Type B pancreatic cell (in vitro differentiated cells): ENCODE measurements around the gene ARMH2. TPM values are rescaled to one million over a fixed set of nuclear protein-coding genes. Genes with fewer than 3 reads are reported as not detected.
"Not testable (repeated sequence)": the region's sequence is repeated elsewhere in the genome, so short reads cannot be mapped to it uniquely, and the experiment has no call there.

Experiments used
- DNase-seq: peaks from one replicate; pipeline ENCODE4 v3.0.0; 2021; ENCODE audit warnings: mixed read lengths; ENCODE audit not compliant: unreplicated experiment; ENCODE audit errors: extremely low spot score
- H3K27ac Mint-ChIP-seq: 2 replicates; pipeline ENCODE4 v1.8.0; 2021; ENCODE audit warnings: mild to moderate bottlenecking, mixed read lengths
- H3K27me3 Mint-ChIP-seq: 2 replicates; pipeline ENCODE4 v1.8.0; 2021; ENCODE audit warnings: mixed read lengths
- H3K36me3 Mint-ChIP-seq: 2 replicates; pipeline ENCODE4 v1.8.0; 2021; ENCODE audit warnings: mixed read lengths
- H3K4me1 Mint-ChIP-seq: one replicate; pipeline ENCODE4 v1.8.0; 2021; ENCODE audit warnings: mixed read lengths; ENCODE audit not compliant: unreplicated experiment
- H3K4me3 Mint-ChIP-seq: 2 replicates; pipeline ENCODE4 v1.8.0; 2021; ENCODE audit warnings: mild to moderate bottlenecking, mixed read lengths
- H3K9me3 Mint-ChIP-seq: 2 replicates; pipeline ENCODE4 v1.8.0; 2021; ENCODE audit warnings: mixed read lengths
- total RNA-seq: library from RNA; stranded (reverse); gene quantifications from 2 replicates; pipeline ENCODE4 v1.2.1, GENCODE V29; 2021; ENCODE audit warnings: low replicate concordance
- TF ChIP-seq, protein P1 (sequence below): fragments of 200-600 bp; sonication (generic); conservative IDR thresholded peaks from 2 replicates; pipeline ENCODE4 v1.5.0; 2021; ENCODE audit warnings: antibody characterized with exemption, mild to moderate bottlenecking

The ARMH2 gene
- total RNA-seq, 1 donor from 2014 or later: not detected

- Mint-ChIP-seq H3K36me3 (no peaks in the 10 kb centered on the region), H3K9me3 (no peaks in the 10 kb centered on the region), H3K4me3 (no peak overlapping the region), H3K4me1 (no peaks in the 10 kb centered on the region), H3K27ac (no peak overlapping the region), H3K27me3 (no peaks in the 10 kb centered on the region)
- DNase-seq: no peak
- TF ChIP-seq, protein P1, sequence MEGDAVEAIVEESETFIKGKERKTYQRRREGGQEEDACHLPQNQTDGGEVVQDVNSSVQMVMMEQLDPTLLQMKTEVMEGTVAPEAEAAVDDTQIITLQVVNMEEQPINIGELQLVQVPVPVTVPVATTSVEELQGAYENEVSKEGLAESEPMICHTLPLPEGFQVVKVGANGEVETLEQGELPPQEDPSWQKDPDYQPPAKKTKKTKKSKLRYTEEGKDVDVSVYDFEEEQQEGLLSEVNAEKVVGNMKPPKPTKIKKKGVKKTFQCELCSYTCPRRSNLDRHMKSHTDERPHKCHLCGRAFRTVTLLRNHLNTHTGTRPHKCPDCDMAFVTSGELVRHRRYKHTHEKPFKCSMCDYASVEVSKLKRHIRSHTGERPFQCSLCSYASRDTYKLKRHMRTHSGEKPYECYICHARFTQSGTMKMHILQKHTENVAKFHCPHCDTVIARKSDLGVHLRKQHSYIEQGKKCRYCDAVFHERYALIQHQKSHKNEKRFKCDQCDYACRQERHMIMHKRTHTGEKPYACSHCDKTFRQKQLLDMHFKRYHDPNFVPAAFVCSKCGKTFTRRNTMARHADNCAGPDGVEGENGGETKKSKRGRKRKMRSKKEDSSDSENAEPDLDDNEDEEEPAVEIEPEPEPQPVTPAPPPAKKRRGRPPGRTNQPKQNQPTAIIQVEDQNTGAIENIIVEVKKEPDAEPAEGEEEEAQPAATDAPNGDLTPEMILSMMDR: no peak
These were observed 43.4 kb downstream of the ARMH2 start for GRCh38 chr6:24755279-24755678.

DNA sequence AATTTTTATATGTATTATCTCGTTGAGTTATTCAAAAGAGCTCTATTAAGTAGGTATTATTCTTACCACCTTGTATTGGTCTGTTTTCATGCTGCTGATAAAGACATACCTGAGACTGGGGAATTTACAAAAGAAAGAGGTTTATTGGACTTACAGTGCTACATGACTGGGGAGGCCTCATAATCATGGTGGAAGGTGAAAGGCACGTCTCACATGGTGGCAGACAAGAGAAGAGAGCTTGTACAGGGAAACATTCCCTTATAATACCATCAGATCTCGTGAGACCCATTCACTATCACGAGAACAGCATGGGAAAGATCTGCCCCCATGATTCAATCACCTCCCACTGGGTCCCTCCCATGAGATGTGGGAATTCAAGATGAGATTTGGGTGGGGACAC is 44.3 kb downstream of the ARMH2 start:
- not testable (repeated sequence) for H3K4me3 Mint-ChIP-seq, H3K4me1 Mint-ChIP-seq, H3K9me3 Mint-ChIP-seq, H3K27ac Mint-ChIP-seq, H3K27me3 Mint-ChIP-seq, H3K36me3 Mint-ChIP-seq, DNase-seq

GRCh38 chr6:24753545-24753944 is 45.2 kb downstream of the ARMH2 start:
- Mint-ChIP-seq H3K36me3 (no peaks in the 10 kb centered on the region), H3K27me3 (peaks cover 3% of the 10 kb centered on the region), H3K4me3 (no peak overlapping the region), H3K27ac (no peak overlapping the region), H3K4me1 (no peaks in the 10 kb centered on the region), H3K9me3 (no peaks in the 10 kb centered on the region)
- TF ChIP-seq, protein P1: no peak
- no peak for DNase-seq

DNA sequence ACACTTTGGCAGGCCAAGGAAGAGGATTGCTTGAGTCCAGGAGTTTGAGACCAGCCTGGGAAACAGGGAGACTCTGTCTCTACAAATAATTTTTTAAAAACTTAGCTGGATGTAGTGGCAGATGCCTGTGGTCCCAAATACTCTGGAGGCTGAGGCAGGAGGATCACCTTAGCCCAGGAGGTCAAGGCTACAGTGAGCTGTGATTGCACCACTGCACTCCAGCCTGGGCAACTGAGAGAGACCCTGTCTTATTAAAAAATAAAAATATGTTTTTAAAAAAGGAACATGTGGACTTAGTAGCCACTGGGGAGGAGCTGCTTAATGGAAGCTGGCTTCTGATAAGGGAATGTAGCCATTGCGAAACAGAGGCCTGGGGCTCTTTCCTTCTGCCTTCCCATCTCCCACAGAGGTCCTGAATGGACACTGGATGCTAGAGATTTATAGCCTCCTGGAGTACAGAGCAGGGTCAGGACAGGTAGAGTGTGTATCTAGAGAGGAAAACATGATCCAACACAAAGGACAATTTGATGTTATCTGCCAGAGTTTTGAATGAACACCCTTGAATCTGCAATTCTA is 45.7 kb downstream of the ARMH2 start:
- H3K4me1 Mint-ChIP-seq: no peaks in the 10 kb centered on the region
- no peak overlapping the region for H3K27ac Mint-ChIP-seq
- peaks cover 3% of the 10 kb centered on the region for H3K27me3 Mint-ChIP-seq
- H3K4me3 Mint-ChIP-seq: no peak overlapping the region
- no peaks in the 10 kb centered on the region for H3K9me3 Mint-ChIP-seq
- TF ChIP-seq, protein P1: no peak
- no peaks in the 10 kb centered on the region for H3K36me3 Mint-ChIP-seq
- DNase-seq: no peak

DNA sequence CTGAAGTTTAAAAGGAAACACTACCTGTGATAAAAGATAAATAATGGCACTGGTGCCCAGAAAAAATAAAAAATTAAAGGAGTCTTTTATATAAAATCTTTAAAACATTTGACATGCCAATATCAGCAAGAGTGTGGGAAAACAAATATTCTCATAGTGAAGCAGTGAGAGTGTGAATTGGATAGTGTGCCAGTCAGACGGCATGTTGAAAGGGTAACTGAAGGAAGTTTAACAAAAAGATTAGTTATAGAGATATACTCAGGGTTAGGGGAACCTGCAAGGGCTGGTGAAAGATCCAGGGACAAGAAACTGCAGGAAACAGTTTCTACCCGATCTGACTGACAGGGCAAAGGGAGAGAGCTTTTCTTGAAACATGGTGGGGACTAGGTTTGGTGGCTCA is 46.2 kb downstream of the ARMH2 start:
- H3K36me3 Mint-ChIP-seq: no peaks in the 10 kb centered on the region
- no peak overlapping the region for H3K4me3 Mint-ChIP-seq
- H3K27me3 Mint-ChIP-seq: peaks cover 3% of the 10 kb centered on the region
- TF ChIP-seq, protein P1: no peak
- H3K9me3 Mint-ChIP-seq: no peaks in the 10 kb centered on the region
- no peak for DNase-seq
- H3K27ac Mint-ChIP-seq: no peak overlapping the region
- H3K4me1 Mint-ChIP-seq: no peaks in the 10 kb centered on the region

- H3K4me1 Mint-ChIP-seq, H3K27me3 Mint-ChIP-seq, H3K4me3 Mint-ChIP-seq, H3K27ac Mint-ChIP-seq, H3K36me3 Mint-ChIP-seq, H3K9me3 Mint-ChIP-seq, DNase-seq: not testable (repeated sequence)
These were observed 47.8 kb downstream of the ARMH2 start for GRCh38 chr6:24750878-24751277.

- Mint-ChIP-seq H3K4me3 (no peak overlapping the region), H3K27ac (no peak overlapping the region), H3K9me3 (no peaks in the 10 kb centered on the region), H3K36me3 (no peaks in the 10 kb centered on the region), H3K27me3 (peaks cover 3% of the 10 kb centered on the region), H3K4me1 (no peaks in the 10 kb centered on the region)
- DNase-seq: no peak
- TF ChIP-seq, protein P1: no peak
These were observed 49.4 kb downstream of the ARMH2 start for GRCh38 chr6:24749297-24749696.
